H9 (cell line): ENCODE data around the gene TRAK2. TPM values are rescaled to one million over a fixed set of nuclear protein-coding genes. Genes with fewer than 3 reads are reported as not detected.

Source experiments
- DNase-seq: peaks from one replicate; pipeline ENCODE4 v3.0.0-alpha.2; 2017
- H2AFZ ChIP-seq: one replicate; pipeline ENCODE4 v1.6.1; 2013; ENCODE audit warnings: mild to moderate bottlenecking, low read length, control low read depth, moderate library complexity
- H2AK5ac ChIP-seq: 2 replicates; pipeline ENCODE4 v1.6.1; 2013; ENCODE audit warnings: low read length, control low read depth, mixed read lengths; ENCODE audit not compliant: insufficient read length
- H2BK120ac ChIP-seq: one replicate; pipeline ENCODE4 v1.6.1; 2013; ENCODE audit warnings: low read depth, mild to moderate bottlenecking, low read length, control low read depth, inconsistent platforms; ENCODE audit not compliant: poor library complexity, severe bottlenecking
- H2BK12ac ChIP-seq: 2 replicates; pipeline ENCODE4 v1.6.1; 2013; ENCODE audit warnings: low read length, control low read depth, mixed read lengths, low read depth; ENCODE audit not compliant: insufficient read length
- H2BK15ac ChIP-seq: 2 replicates; pipeline ENCODE4 v1.6.1; 2013; ENCODE audit warnings: low read depth, low read length, control low read depth
- H2BK20ac ChIP-seq: one replicate; pipeline ENCODE4 v1.6.1; 2013; ENCODE audit warnings: low read depth, mild to moderate bottlenecking, low read length, control low read depth, inconsistent platforms; ENCODE audit not compliant: poor library complexity, severe bottlenecking
- H2BK5ac ChIP-seq: 2 replicates; pipeline ENCODE4 v1.6.1; 2013; ENCODE audit warnings: low read length, control low read depth, mixed read lengths; ENCODE audit not compliant: insufficient read length
- H3K14ac ChIP-seq: 2 replicates; pipeline ENCODE4 v1.6.1; 2013; ENCODE audit warnings: low read length, control low read depth; ENCODE audit not compliant: insufficient read depth
- H3K18ac ChIP-seq: 2 replicates; pipeline ENCODE4 v1.6.1; 2013; ENCODE audit warnings: low read depth, mild to moderate bottlenecking, mixed read lengths, low read length, control low read depth; ENCODE audit not compliant: insufficient read length
- H3K23ac ChIP-seq: 2 replicates; pipeline ENCODE4 v1.6.1; 2013; ENCODE audit warnings: low read length, control low read depth, mixed read lengths, low read depth; ENCODE audit not compliant: insufficient read length
- H3K23me2 ChIP-seq: 2 replicates; pipeline ENCODE4 v1.6.1; 2013; ENCODE audit warnings: low read depth, mild to moderate bottlenecking, mixed read lengths, low read length, control low read depth; ENCODE audit not compliant: insufficient read length, poor library complexity, severe bottlenecking
- H3K27ac ChIP-seq: 2 replicates; pipeline ENCODE4 v1.5.1; 2013; ENCODE audit warnings: low read length, control low read depth, mixed read lengths, low read depth; ENCODE audit not compliant: insufficient read length
- H3K27me3 ChIP-seq: 2 replicates; pipeline ENCODE4 v1.6.1; 2013; ENCODE audit warnings: low read length, control low read depth, inconsistent platforms; ENCODE audit not compliant: insufficient read depth
- H3K4ac ChIP-seq: 2 replicates; pipeline ENCODE4 v1.6.1; 2013; ENCODE audit warnings: low read depth, mild to moderate bottlenecking, control low read depth, inconsistent platforms, low read length, moderate library complexity
- H3K4me1 ChIP-seq: 2 replicates; pipeline ENCODE4 v1.6.1; 2013; ENCODE audit warnings: low read length, control low read depth, inconsistent platforms; ENCODE audit not compliant: insufficient read depth
- H3K4me2 ChIP-seq: 2 replicates; pipeline ENCODE4 v1.6.1; 2013; ENCODE audit warnings: low read length, control low read depth, mixed read lengths; ENCODE audit not compliant: insufficient read length, insufficient read depth
- H3K56ac ChIP-seq: 2 replicates; pipeline ENCODE4 v1.6.1; 2013; ENCODE audit warnings: low read depth, mild to moderate bottlenecking, mixed read lengths, low read length, control low read depth; ENCODE audit not compliant: insufficient read length
- H3K79me1 ChIP-seq: 2 replicates; pipeline ENCODE4 v1.6.1; 2013; ENCODE audit warnings: low read depth, mild to moderate bottlenecking, moderate library complexity, low read length, control low read depth, inconsistent platforms; ENCODE audit not compliant: insufficient read depth, poor library complexity, severe bottlenecking
- H3K79me2 ChIP-seq: 2 replicates; pipeline ENCODE4 v1.6.1; 2013; ENCODE audit warnings: low read length, control low read depth, inconsistent platforms; ENCODE audit not compliant: insufficient read depth
- H3K9ac ChIP-seq: 2 replicates; pipeline ENCODE4 v1.6.1; 2013; ENCODE audit warnings: low read length, control low read depth, mixed read lengths; ENCODE audit not compliant: insufficient read length; ENCODE audit errors: extremely low read depth
- H3K9me3 ChIP-seq: one replicate; pipeline ENCODE4 v1.6.1; 2013; ENCODE audit warnings: low read depth, low read length, inconsistent platforms; ENCODE audit not compliant: control insufficient read depth
- H3T11ph ChIP-seq: one replicate; pipeline ENCODE4 v1.6.1; 2013; ENCODE audit warnings: mild to moderate bottlenecking, low read length, control low read depth, inconsistent platforms
- H4K20me1 ChIP-seq: one replicate; pipeline ENCODE4 v1.6.1; 2013; ENCODE audit not compliant: control insufficient read depth, insufficient read length, insufficient read depth
- H4K5ac ChIP-seq: 2 replicates; pipeline ENCODE4 v1.6.1; 2013; ENCODE audit warnings: low read depth, mild to moderate bottlenecking, mixed read lengths, low read length, control low read depth; ENCODE audit not compliant: insufficient read length
- H4K8ac ChIP-seq: replicated peaks from 2 replicates; pipeline ENCODE4 v1.6.1; 2013; ENCODE audit warnings: low read length, control low read depth, mixed read lengths, low read depth; ENCODE audit not compliant: insufficient read length
- H4K91ac ChIP-seq: 2 replicates; pipeline ENCODE4 v1.6.1; 2013; ENCODE audit warnings: low read depth, mild to moderate bottlenecking, moderate library complexity, mixed read lengths, low read length, control low read depth; ENCODE audit not compliant: insufficient read length
- H3K27ac Mint-ChIP-seq, 3 experiments: 2 replicates in 2 of 3; 3 replicates in 1 of 3; pipeline ENCODE4 v1.8.0; 2020 to 2021; ENCODE audit warnings: mixed read lengths in 3 of 3, mild to moderate bottlenecking in 1 of 3, moderate library complexity in 1 of 3
- H3K27me3 Mint-ChIP-seq: 2 replicates; pipeline ENCODE4 v1.8.0; 2021; ENCODE audit warnings: low read depth, mild to moderate bottlenecking, moderate library complexity, mixed read lengths
- H3K36me3 Mint-ChIP-seq, 3 experiments: 2 replicates in 2 of 3; 3 replicates in 1 of 3; pipeline ENCODE4 v1.8.0; 2020 to 2021; ENCODE audit warnings: low read depth in 3 of 3, mixed read lengths in 3 of 3; ENCODE audit not compliant: insufficient read depth in 1 of 3
- H3K4me1 Mint-ChIP-seq, 2 experiments: 2 replicates each; pipeline ENCODE4 v1.8.0; 2020; ENCODE audit warnings: mixed read lengths in 2 of 2
- H3K4me3 Mint-ChIP-seq, 2 experiments: 2 replicates in 1 of 2; 3 replicates in 1 of 2; pipeline ENCODE4 v1.8.0; 2020 to 2021; ENCODE audit warnings: mild to moderate bottlenecking in 2 of 2, mixed read lengths in 2 of 2, moderate library complexity in 1 of 2
- H3K9me3 Mint-ChIP-seq, 2 experiments: 2 replicates in 1 of 2; 3 replicates in 1 of 2; pipeline ENCODE4 v1.8.0; 2020; ENCODE audit warnings: mild to moderate bottlenecking in 2 of 2, mixed read lengths in 2 of 2, moderate library complexity in 1 of 2
- WGBS: extraction: QIAGEN DNeasy Blood & Tissue Kit; methylation state at CpG from one replicate; pipeline ENCODE4 v1.1.7; 2013; ENCODE audit warnings: missing lambda C conversion rate, low lambda C conversion rate, mixed read lengths; ENCODE audit not compliant: insufficient read length; ENCODE audit errors: extremely low coverage; 5-methylcytosine and 5-hydroxymethylcytosine counted together
- total RNA-seq: library from RNA; stranded (reverse); gene quantifications from 2 replicates; pipeline ENCODE4 v1.2.1, GENCODE V29; 2021
- TF ChIP-seq, protein P1 (sequence below): fragments of 200-600 bp; sonication (generic); conservative IDR thresholded peaks from 3 replicates; pipeline ENCODE4 v1.8.0; 2021; ENCODE audit warnings: antibody characterized with exemption, mild to moderate bottlenecking

The TRAK2 gene
- total RNA-seq, 1 experiment from 2014 or later: 14.2 TPM

DNA sequence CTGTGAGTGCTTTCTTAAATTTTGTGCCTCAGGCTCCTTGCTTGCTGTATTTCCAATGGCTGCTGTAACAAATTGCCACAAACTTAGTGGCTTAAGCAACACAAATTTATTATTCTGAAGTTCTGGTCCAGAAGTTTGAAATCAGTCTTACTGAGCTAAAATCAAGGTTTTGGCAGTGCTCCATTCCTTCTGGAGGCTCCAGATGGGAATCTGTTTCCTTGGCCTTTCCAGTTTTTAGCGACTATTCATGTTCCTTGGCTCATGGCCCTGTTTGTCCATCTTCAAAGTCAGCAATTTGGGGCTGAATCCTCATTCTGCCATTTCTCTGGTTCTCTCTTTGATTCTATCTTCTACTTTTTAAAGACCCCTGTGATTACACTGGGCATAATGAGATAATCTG lies 32.1 kb upstream of the TRAK2 start:
- WGBS: no CpG with 5 or more reads among the region's 1 CpG
- Histone ChIP-seq H3K23me2 (no peaks in the 10 kb centered on the region), H3K27me3 (no peaks in the 10 kb centered on the region), H4K8ac (no peak overlapping the region), H3K4me2 (peak overlapping the region; percentile 16), H3K4ac (no peak overlapping the region; the same call in 1 of the 2 replicates), H2BK20ac (no peak overlapping the region), H3K9ac (no peak overlapping the region), H4K20me1 (no peaks in the 10 kb centered on the region), H2AK5ac (no peak overlapping the region), H2BK120ac (no peak overlapping the region), H3K79me1 (no peaks in the 10 kb centered on the region), H2BK5ac (no peak overlapping the region), H3T11ph (no peak overlapping the region), H2BK12ac (no peak overlapping the region), H3K18ac (no peak overlapping the region), H3K23ac (no peak overlapping the region), H3K27ac (peak overlapping the region; percentile 65), H3K4me1 (no peaks in the 10 kb centered on the region; the same call in 1 of the 2 replicates), H2BK15ac (no peak overlapping the region), H3K56ac (no peak overlapping the region), H2AFZ (no peak overlapping the region), H4K5ac (peak overlapping the region; percentile 87), H3K79me2 (no peaks in the 10 kb centered on the region), H3K14ac (no peak overlapping the region), H3K9me3 (no peaks in the 10 kb centered on the region), H4K91ac (no peak overlapping the region)
- no peak overlapping the region for H3K4me3 Mint-ChIP-seq
- H3K9me3 Mint-ChIP-seq: peaks cover 2 to 3% of the 10 kb centered on the region in 2 experiments; a peak in 3 of 5 replicates
- H3K27ac Mint-ChIP-seq: peak overlapping the region in 2 of 3 experiments; percentile 12 to 76; a peak in 4 of 7 replicates
- H3K36me3 Mint-ChIP-seq: peaks cover 11 to 24% (median 15%) of the 10 kb centered on the region in 3 experiments
- TF ChIP-seq, protein P1, sequence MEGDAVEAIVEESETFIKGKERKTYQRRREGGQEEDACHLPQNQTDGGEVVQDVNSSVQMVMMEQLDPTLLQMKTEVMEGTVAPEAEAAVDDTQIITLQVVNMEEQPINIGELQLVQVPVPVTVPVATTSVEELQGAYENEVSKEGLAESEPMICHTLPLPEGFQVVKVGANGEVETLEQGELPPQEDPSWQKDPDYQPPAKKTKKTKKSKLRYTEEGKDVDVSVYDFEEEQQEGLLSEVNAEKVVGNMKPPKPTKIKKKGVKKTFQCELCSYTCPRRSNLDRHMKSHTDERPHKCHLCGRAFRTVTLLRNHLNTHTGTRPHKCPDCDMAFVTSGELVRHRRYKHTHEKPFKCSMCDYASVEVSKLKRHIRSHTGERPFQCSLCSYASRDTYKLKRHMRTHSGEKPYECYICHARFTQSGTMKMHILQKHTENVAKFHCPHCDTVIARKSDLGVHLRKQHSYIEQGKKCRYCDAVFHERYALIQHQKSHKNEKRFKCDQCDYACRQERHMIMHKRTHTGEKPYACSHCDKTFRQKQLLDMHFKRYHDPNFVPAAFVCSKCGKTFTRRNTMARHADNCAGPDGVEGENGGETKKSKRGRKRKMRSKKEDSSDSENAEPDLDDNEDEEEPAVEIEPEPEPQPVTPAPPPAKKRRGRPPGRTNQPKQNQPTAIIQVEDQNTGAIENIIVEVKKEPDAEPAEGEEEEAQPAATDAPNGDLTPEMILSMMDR: no peak
- DNase-seq: no peak
- H3K4me1 Mint-ChIP-seq: peaks cover 6 to 8% of the 10 kb centered on the region in 2 experiments
- H3K27me3 Mint-ChIP-seq: no peaks in the 10 kb centered on the region
